ENCODE data around the gene ZDHHC20. TPM values are rescaled to one million over a fixed set of nuclear protein-coding genes. Genes with fewer than 3 reads are reported as not detected.

ZDHHC20 gene
- total and polyA plus RNA-seq, 10 of the 15 experiments (the other 5 are each of a cell fraction or from before 2014, with no cell fraction given), result 8.6 to 57.8 (median 41.7) TPM

DNA sequence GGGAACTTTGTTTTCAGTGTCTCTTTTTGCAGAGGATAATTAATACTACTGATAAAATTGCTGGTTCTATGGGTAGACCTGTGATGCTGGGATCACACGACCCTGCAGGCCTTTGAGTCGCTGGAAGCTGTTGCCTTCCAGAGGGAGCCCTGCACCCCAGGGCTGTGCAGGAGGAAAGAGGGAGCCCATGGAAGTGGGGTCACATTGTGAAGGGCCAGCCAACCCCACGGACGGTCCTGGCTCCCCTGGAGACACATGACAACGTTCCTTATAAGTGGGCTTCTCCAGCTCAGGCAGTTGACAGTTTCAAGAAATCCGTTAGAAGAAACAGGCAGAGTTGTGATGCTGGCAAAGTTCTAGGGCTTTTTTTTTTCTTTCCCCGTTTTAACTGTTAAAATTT lies 98.0 kb downstream of the ZDHHC20 start:
- H3K36me3 ChIP-seq (ENCODE audit: control insufficient read depth in 2 of 2, insufficient read depth in 2 of 2, low read length in 1 of 2), result no peaks in the 10 kb centered on the region
- WGBS (ENCODE audit: insufficient coverage, insufficient replicate concordance, low lambda C conversion rate, missing lambda C conversion rate), result 32% methylated on average over 7 of the region's 7 CpGs
- H3K27me3 ChIP-seq (replicated peaks in 1 of 2; ENCODE audit: control insufficient read depth in 2 of 2, insufficient read depth in 2 of 2, low read length in 1 of 2), result no peaks in the 10 kb centered on the region
- POLR2A ChIA-PET, result no interaction called here
- no peaks in the 10 kb centered on the region for H4K20me1 ChIP-seq (ENCODE audit: control insufficient read depth, insufficient read depth)
- DNase-seq (ENCODE audit: low read depth, low spot score), result no peak
- TF ChIP-seq MXI1 (IDR thresholded peaks at IDR 0.05; ENCODE audit: low read depth, low read length) (no peak), POLR2AphosphoS2 (IDR thresholded peaks at IDR 0.05; ENCODE audit: low read depth, low read length) (no peak), TCF7 (IDR thresholded peaks at IDR 0.05; ENCODE audit: borderline replicate concordance) (no peak), EZH2 (IDR thresholded peaks at IDR 0.05; ENCODE audit: borderline replicate concordance, control insufficient read depth, low read depth, low read length) (no peak), ATF7 (IDR thresholded peaks at IDR 0.05; ENCODE audit: low read depth) (no peak)
- TF ChIP-seq, protein P1, sequence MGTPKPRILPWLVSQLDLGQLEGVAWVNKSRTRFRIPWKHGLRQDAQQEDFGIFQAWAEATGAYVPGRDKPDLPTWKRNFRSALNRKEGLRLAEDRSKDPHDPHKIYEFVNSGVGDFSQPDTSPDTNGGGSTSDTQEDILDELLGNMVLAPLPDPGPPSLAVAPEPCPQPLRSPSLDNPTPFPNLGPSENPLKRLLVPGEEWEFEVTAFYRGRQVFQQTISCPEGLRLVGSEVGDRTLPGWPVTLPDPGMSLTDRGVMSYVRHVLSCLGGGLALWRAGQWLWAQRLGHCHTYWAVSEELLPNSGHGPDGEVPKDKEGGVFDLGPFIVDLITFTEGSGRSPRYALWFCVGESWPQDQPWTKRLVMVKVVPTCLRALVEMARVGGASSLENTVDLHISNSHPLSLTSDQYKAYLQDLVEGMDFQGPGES (IDR thresholded peaks at IDR 0.05), result no peak
- TF ChIP-seq, protein P2, sequence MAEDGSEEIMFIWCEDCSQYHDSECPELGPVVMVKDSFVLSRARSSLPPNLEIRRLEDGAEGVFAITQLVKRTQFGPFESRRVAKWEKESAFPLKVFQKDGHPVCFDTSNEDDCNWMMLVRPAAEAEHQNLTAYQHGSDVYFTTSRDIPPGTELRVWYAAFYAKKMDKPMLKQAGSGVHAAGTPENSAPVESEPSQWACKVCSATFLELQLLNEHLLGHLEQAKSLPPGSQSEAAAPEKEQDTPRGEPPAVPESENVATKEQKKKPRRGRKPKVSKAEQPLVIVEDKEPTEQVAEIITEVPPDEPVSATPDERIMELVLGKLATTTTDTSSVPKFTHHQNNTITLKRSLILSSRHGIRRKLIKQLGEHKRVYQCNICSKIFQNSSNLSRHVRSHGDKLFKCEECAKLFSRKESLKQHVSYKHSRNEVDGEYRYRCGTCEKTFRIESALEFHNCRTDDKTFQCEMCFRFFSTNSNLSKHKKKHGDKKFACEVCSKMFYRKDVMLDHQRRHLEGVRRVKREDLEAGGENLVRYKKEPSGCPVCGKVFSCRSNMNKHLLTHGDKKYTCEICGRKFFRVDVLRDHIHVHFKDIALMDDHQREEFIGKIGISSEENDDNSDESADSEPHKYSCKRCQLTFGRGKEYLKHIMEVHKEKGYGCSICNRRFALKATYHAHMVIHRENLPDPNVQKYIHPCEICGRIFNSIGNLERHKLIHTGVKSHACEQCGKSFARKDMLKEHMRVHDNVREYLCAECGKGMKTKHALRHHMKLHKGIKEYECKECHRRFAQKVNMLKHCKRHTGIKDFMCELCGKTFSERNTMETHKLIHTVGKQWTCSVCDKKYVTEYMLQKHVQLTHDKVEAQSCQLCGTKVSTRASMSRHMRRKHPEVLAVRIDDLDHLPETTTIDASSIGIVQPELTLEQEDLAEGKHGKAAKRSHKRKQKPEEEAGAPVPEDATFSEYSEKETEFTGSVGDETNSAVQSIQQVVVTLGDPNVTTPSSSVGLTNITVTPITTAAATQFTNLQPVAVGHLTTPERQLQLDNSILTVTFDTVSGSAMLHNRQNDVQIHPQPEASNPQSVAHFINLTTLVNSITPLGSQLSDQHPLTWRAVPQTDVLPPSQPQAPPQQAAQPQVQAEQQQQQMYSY (CRISPR knock-in tag; IDR thresholded peaks at IDR 0.05), result no peak
- no peak for FAIRE-seq
- in situ Hi-C loops (cut with MboI) (no loop called here), intact Hi-C loops (cut with micrococcal nuclease; ENCODE audit: unreplicated experiment) (no loop called here)
- SMC1A ChIA-PET (ENCODE audit: uncharacterized antibody, unreplicated experiment), result no interaction called here
- no TSS peak for BruUV-seq (replicated peaks)
- no peak overlapping the region for H3K4me2 ChIP-seq (ENCODE audit: control insufficient read depth, insufficient read depth)
- no peak overlapping the region for H3K4me3 ChIP-seq
- ATAC-seq, result no peak
- no peaks in the 10 kb centered on the region for H3K9me3 ChIP-seq (replicated peaks; ENCODE audit: control insufficient read depth, insufficient read depth, low read length)
- RAD21 ChIA-PET (ENCODE audit: unreplicated experiment), result no interaction called here
- H2AFZ ChIP-seq (ENCODE audit: control insufficient read depth, low read depth, low read length), result no peak overlapping the region
- CTCF ChIA-PET, result no interaction called here
- no peaks in the 10 kb centered on the region for H3K4me1 ChIP-seq (ENCODE audit: control insufficient read depth, insufficient read depth, low read length)
- H3K9ac ChIP-seq (ENCODE audit: control insufficient read depth, insufficient read depth, low read length), result no peak overlapping the region
- H3K79me2 ChIP-seq (ENCODE audit: control insufficient read depth, insufficient read depth, low read length), result no peaks in the 10 kb centered on the region
- no peak overlapping the region for H3K27ac ChIP-seq (ENCODE audit: control insufficient read depth, insufficient read depth)
